SIG-M5 treated with dmso at 0.1 percent for 504 hours (cell line): ENCODE data around the gene MYO18A.

Source experiments
- DNase-seq: peaks from one replicate; lab custom pipeline; 2025; ENCODE audit not compliant: unreplicated experiment; lab: John Stamatoyannopoulos, UW

MYO18A gene

DNA sequence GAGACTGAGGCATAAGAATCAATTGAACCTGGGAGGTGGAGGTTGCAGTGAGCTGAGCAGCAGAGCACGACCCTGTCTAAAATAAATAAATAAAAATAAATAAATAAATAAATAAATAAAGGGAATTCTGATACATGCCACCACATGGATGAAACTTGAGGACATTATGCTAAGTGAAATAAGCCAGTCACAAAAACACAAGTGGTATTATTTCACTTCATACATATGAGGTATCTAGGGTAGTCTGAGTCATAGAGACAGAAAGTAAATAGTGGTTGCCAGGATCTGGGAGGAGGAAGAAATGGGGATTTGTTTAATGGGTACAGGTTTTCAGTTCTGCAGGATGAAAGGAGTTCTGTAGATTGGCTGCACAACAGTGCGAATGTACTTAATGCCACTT is 120.9 kb downstream of the MYO18A start:
- no peak for DNase-seq

DNA sequence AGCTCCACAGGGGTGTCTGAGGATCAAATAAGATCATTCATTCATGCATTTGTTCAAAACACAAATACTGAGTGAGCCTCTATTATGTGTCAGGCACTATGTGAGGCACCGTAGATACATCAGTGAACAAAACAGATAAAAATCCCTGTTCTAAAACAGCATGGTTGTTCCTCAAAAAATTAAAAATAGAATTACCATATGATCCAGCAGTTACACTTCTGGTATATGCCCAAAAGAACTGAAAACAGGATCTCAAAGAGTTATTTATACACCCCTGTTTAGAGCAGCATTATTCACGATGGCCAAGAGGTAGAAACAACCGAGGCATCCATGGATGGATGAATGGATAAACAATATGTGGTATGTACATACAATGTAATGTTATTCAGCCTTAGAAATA is 121.8 kb downstream of the MYO18A start:
- DNase-seq = no peak

DNA sequence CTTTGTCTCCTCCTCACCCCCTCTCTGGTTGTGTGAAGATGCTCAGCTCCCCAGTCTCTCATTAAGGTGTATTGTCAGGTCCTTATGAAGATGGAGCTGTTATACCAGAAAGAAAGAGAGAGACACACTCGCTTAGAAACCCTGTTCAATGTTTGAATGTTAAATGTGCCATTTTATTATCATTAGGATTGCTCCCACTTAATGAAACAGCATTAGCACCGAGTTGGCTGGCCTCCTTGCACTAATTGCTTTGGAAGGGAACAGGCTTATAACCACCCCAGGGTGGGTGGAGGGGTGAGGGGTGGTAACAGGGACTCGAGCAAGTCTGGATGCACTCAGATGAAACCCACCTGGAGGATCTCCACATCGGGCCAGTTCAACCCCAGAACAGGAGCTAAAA is 122.8 kb downstream of the MYO18A start:
- DNase-seq = no peak

DNA sequence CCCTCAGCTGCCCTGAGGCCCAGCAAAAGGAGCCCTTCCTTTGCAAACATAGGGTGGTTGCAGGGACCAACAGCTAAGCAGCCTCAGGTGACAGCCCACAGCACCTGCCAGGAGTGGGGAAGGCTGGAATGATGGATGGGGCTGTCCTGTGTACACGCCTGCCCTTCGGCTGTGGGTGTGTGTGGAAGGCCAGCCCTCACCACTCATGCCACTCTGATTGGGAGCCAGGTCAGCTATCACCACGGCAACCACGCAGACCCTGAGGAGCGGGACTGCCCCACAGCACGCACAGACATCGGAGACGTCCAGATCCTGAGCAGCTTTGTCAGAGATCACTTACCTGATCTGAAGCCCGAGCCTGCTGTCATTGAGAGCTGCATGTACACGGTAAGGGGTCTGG is 125.4 kb downstream of the MYO18A start:
- DNase-seq = no peak

DNA sequence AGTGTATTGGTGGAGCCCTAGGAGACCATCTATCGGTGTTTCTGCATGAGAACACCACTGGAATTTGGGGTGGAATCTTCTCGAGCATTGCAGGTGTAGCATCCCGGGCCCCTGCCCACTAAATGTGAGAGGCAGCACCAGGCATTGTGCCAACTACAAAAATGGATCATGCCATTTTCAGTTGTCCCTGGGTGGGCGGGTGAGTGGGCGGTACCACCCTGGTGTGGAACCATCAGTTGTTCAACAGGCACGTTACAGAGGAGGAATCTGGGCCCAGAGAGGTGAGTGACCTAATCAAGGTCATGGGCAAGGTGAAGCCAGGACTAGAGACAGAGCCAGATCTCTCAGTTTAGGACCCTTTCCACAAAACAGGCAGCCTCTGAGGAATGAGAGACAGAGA is 128.5 kb downstream of the MYO18A start:
- DNase-seq = no peak

DNA sequence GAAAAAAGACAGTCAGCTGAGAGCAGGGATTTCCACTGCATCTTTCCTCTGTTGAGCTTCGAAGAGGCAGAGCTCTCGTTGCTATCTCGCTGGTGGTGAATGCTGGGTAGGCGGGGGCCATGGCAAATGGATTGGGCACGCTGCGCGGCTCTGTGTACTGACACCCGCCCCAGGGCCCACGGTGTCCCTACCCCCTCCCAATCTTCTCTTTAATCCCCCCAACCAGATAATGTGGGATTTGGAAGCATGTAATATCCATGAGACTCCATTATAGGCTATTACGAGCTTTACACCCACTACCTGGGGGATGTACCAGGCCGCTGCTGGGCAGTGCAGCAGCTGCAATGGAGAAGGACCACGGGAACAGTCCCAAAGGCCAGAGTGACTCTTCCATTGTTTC is 129.0 kb downstream of the MYO18A start:
- no peak for DNase-seq

DNA sequence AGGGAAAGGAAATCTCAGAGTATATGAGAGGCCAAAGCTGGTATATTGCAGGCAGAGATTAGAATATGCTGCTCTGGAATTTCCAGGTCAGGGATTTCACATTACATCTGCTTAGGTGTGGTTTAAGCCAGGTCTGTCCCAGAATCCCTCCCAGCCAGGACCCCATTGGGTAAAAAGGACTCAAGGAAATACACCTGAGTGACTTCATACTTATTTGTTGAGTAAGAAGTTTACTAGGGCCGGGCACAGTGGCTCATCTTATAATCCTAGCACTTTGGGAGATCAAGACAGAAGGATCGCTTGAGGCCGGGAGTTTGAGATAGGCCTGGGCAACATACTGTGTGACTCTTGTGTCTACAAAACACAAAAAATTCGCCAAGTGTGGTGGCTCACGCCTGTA is 130.0 kb downstream of the MYO18A start:
- DNase-seq = no peak

DNA sequence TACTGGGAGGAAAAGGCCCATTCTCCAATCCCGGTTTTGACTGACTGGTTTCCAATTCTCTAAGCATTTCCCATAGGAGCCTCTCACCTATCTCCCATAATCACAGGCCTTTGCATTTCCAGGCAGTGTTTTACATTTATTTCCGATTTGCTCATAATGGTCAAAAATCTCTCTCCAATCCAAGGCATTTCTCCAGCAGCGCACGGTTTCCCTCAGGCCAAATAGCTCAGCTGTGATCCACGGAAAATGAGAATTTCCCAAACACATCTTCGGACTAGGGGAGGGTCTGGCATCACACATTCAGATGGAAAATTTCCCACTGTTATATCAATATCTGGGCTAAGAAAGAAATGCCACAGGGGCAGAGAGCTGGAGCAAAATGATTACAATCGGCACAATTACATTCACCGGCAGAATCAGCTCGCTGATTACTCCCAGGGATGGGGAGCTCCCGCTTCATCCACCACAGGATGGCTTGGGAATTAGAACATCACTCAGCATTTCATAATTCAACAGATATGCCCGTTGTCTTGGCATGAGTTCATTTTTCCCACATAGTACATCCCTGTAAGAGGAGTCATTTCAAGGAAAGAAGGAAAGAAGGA is 130.6 kb downstream of the MYO18A start:
- DNase-seq = no peak

DNA sequence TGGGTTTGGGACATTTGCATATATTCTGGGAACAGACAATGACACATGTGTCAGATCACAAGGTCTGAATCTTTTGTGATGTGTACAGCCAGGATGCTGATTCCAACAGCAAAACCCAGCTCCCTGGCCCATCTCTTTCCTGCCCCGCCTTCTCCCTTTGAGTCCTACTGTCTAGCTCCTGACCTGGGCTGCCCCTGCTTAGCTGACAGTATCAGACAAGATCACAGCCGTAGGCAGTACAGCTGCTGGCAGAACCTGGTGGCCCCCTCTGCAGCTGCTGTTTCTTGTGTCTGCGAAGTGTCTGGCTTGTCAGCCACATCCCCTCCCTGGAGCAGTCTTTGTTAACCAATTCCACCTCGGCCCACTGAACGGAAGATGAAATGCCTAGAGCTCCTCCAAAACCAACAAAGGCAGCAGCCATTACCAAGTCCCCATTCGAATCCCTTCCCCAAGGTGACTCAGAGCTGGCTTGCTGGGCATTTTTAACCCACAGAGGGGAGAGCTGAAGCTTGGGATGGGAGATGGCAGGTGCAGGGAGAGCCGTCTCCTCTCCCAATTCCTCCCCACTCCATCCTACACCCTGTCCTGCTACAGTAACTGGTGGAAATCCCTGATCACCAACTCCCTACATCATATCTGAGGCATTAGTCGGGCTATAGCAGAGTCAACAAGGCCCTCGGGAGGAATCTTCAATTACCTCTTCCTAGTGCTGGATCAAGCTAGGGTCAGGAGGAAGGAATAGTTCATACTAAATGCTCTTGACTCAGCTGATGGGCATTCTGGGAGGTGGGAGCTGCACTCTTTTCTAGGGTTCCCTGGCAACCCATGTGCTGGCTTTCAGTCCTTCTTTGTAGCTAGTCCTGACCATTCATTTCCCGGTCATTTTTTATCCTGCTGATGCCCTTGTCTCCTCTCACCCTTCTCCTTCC is 131.5 kb downstream of the MYO18A start:
- no peak for DNase-seq

DNA sequence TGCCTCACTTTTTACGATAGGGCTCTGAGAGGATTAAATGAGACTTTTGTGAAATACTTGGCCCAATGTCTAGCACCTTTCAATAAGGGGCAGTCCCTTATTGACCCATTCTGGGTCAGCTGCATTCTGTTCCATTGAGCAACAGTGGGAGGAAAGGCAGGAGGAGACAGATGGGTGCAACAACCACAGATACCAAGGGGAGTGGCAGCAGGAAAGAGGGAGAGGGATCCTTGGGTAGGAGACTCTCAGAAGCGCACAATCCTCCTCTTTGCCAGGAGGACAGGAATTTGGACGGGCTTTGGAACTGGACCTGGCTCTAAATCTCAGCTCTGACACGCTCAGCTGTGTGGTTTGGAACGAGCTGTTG is 133.7 kb downstream of the MYO18A start:
- DNase-seq = no peak

DNA sequence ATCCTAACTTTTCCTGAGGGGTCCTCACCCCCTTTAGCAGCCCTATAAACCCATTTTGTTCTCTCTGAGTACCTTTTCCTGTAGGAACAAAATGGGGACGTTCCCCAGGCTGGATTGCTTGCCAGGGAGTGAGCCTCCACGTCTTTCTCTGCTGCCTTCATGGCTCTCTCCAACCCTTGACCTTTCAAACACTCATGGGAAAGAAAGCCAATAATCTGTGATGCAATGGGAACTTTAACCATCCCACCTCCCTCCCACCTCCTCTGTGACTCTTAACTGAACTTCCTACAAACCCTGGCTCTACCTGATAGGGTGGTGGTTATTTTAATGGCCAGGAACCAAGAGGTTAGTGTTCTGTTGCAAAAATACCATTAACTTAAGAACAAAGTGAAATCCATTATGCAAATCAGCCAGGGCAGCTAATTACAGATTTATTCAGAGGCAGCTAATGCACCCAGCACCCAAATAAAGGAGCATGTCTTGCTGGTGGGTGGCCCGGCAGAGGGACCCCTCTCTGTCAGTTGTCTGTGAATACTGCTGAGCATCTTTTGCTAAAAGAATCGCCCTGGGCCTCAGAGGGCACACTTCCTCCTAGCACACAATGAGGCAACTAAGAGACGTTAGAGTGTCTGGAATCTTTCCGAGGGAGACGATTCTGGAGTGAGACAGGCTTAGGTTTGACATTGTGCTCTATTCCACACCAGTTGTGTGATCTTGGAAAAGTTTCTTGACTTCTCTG is 134.3 kb downstream of the MYO18A start:
- DNase-seq = peak; percentile 51

DNA sequence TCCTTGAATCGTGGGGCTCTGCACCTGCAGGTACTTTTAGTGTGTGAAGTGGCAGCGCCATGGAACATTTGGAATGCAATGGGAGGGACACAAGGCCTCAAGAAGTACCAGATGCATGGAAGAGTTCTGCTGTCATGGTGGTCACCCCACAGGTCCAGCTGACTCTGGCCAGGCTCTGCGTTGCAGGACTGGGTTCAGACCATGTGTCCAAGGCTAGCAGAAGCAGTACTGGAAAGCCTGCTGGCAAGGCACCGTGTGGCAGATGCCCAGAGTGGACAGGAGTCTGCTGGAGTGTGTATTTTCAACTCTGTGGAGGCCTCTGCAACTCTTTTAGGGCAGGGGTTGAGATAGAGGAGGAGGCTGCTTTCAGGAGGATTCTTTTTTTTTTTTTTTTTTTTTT is 135.2 kb downstream of the MYO18A start:
- no peak for DNase-seq

DNA sequence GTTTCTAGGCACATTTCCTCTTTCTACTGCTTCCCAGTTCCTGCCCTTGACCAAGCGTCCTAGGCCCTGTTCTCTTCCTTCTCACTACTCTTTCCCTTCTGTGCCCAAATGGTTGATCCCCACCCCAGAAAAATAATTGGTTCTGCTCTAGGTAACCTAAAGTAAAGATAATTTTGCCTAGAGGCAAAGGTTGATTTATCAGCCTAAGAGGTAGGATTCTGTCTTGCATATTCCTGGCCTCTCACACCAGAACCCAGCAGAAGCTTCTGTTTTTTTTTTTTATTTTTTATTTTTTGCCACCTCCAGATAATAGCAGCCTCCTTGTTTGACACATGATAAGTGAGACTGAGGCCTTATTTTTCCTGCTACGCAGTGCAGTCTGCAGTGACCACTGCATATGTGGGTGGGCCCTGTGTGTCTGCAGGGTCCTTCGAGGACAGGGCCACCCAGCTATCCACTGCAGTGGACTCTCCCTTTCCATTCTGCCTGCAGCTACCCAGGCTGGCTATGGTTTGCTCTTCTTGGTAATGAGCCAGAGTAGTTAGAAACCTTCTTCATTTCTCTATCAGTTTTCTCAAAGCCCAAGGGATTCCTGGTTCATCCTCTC is 136.6 kb downstream of the MYO18A start:
- no peak for DNase-seq

DNA sequence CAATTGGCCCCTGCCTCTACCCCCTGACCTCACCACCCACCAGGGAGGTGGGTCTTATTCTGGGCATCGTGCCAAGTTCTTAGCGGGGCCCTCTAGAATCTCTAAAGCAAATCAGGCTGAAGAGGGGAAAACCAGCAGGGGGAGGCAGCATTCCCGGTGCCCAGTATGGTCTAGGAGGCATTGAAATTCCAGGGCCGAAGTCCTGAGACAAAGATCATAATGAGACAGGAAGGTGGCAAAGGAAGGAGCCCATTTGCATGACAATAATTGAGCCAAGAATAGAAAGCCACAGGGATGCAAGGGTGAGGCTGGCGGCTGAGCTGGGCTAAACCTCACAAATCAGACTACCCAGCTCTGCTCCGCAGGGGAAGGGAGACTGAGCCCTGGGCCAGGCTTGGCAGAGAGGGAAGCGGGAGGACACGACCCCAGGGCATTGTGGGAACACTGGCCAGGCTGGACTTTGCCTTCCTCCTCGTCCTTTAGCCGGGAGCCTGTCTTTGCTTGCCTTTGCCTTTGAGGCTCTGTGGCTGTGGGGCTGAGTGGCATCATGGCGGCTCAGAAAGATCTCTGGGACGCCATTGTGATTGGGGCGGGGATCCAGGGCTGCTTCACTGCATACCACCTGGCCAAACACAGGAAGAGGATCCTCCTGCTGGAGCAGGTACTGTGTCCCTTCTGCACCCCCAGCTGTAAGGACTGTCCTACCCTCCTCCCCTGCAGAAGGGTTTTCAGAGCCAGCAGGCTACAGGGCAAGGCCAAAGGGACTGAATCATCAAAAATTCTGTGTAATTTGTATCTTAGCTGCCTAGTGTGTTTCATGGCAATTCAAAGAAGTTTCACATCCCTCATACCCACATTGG is 137.3 kb downstream of the MYO18A start, which contains the start of gene PIPOX:
Gene PIPOX, plus strand, starts transcription at position 463 of the 860 bp plus-strand sequence. Its CDS starts 85 bp downstream, at position 548.
- DNase-seq = peak; percentile 96

DNA sequence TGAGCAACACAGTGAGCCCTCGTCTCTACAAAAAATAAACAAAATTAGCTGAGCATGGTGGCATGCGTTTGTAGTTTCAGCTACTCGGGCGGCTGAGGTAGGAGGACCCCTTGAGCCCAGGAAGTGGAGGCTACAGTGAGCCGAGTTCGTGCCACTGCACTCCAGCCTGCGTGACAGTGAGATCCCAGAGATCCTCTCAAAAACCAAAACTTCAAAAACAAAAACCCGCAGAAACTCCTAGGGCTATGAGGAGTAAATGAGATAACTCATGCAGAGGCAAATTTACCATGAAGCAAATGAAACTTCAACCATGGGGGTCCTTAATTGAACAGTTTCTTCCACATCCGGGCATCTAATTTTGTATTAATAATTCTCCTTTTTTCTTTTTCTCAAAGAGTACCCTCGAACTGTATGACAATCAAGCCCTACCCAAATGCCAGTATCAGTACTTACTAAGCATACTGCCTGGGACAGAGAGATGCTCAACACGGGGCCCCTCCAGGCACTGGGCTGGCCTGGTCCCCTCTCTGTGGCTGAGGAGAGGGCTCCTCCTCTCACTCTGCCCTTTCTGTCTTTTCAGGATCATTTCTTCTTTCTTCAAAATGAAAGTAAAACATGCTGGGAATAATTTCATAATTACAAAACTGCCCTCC is 138.0 kb downstream of the MYO18A start:
- peak; percentile 50 for DNase-seq

DNA sequence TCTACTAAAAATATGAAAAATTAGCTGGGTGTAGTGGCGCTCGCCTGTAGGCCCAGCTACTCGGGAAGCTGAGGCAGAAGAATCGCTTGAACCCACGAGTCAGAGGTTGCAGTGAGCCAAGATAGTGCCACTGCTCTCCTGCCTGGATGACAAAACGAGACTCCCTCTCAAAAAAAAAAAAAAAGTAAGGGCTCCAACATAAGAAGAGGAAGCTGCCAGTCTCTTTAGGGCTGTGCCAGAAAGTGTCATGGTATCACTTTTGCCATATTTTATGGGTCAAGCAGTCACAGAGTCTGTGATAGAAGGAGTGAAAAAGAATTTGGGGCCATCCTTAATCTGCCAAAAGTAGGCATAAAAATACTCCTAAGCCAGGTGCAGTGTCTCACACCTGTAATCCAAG is 138.6 kb downstream of the MYO18A start:
- DNase-seq = peak; percentile 20

DNA sequence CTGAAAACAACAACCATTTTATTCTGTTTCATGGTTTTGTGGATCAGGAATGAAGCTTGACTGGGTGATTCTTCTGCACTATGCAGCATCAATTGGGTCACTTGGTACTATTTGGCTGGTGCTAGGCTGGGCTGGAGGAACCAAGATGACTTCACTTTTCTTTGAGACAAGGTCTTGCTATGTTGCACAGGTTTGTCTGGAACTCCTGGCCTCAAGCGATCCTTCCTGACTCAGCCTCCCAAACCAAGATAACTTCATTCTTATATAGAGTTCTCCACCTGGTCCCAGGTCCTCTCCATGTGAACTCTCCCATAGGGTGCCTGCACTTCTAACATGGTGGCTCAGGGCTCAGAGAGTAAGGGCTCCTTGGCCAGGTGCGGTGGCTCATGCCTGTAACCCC is 139.1 kb downstream of the MYO18A start:
- no peak for DNase-seq

DNA sequence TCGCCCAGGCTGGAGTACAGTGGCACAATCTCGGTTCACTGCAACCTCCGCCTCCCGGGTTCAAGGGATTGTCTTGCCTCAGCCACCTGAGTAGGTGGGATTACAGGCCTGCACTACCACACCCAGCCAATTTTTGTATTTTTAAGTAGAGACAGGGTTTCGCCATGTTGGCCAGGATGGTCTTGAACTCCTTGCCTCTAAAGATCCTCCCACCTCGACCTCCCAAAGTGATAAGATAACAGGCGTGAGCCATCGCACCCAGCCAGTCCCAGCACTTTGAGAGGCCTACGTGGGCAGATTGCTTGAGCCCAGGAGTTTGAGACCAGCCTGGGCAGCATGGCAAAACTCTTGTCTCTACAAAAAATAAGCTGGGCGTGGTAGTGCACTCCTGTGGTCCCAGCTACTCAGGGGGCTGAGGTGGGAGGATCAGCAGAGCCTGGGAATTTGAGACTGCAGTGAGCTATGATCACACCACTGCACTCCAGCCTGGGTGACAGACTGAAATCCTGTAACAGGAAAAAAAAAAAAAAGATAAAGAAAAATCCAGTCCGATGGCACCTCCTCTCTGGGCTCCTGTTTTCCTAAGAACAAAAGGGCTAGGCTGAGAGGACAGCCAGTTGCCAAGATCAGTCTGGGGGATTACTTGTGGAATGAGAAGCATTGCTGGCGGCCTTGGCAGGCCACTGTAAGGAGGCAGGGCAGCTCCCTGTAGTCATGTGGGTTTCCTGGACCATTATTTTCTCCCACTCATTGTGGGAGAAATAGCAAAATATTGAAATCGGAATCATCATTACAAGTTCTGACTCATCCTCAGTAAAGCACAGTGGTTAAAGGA is 140.2 kb downstream of the MYO18A start:
- no peak for DNase-seq
